Duodenal mucosa (tissue), 2 donors: Measurements from ENCODE around the gene HAUS6.
"Not testable (repeated sequence)": the region's sequence is repeated elsewhere in the genome, so short reads cannot be mapped to it uniquely, and the experiment has no call there.

Experiments used
- H3K27ac ChIP-seq: one replicate; pipeline ENCODE4 v1.7.0; 2013; ENCODE audit warnings: low read depth, low read length
- H3K27me3 ChIP-seq, 2 donors: one replicate each; pipeline ENCODE4 v1.7.0; 2013; ENCODE audit warnings: low read length in 2 of 2, control low read depth in 1 of 2; ENCODE audit not compliant: insufficient read depth in 2 of 2, control insufficient read depth in 1 of 2
- H3K36me3 ChIP-seq, 2 donors: one replicate each; pipeline ENCODE4 v1.7.0; 2013; ENCODE audit warnings: low read length in 2 of 2, control low read depth in 1 of 2; ENCODE audit not compliant: insufficient read depth in 2 of 2, control insufficient read depth in 1 of 2
- H3K4me1 ChIP-seq, 2 donors: one replicate each; pipeline ENCODE4 v1.7.0; 2013; ENCODE audit warnings: low read length in 2 of 2, control low read depth in 1 of 2; ENCODE audit not compliant: insufficient read depth in 2 of 2, control insufficient read depth in 1 of 2
- H3K4me3 ChIP-seq, 2 donors: one replicate each; pipeline ENCODE4 v1.7.0; 2013; ENCODE audit warnings: low read length in 2 of 2, low read depth in 1 of 2
- H3K9ac ChIP-seq, 2 donors: one replicate each; pipeline ENCODE4 v1.7.0; 2013; ENCODE audit warnings: low read length in 2 of 2, low read depth in 1 of 2
- H3K9me3 ChIP-seq, 2 donors: one replicate each; pipeline ENCODE4 v1.7.0; 2013; ENCODE audit warnings: low read length in 2 of 2, control low read depth in 1 of 2; ENCODE audit not compliant: control insufficient read depth in 1 of 2

The HAUS6 gene

DNA sequence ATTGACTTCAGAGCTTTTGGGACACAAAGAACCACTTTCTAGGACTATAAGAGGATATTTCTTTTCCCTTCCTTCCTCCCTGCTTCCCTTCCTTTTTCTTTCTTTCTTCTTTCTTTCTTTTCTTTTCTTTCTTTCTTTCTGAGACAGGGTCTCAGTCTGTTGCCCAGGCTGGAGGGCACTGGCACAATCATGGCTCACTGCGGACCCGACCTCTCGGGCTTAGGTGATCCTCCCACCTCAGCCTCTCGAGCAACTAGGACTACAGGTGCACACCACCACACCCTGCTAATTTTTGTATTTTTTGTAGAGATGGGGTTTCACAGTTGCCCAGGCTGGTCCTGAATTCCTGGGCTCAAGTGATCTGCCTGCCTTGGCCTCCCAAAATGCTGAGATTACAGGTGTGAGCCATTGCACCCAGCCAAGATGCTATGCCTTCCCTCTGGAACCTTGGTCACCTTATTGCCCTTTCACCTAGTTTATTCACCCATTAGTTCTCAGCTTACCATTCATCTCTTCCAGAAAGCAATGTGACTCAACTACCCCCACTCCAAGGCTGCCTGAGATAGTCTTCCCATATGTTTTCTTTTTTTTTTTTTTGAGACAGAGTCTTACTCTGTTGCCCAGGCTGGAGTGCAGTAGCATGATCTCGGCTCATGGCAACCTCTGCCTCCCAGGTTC is 14.5 kb upstream of the HAUS6 start:
- peaks cover 44 to 65% of the 10 kb centered on the region in 2 donors for H3K36me3 ChIP-seq
- H3K9me3 ChIP-seq = no peaks in the 10 kb centered on the region
- peaks cover 7 to 8% of the 10 kb centered on the region in 2 donors for H3K4me1 ChIP-seq
- H3K9ac ChIP-seq = no peak overlapping the region
- H3K4me3 ChIP-seq = no peak overlapping the region
- H3K27me3 ChIP-seq = no peaks in the 10 kb centered on the region
- no peak overlapping the region for H3K27ac ChIP-seq

DNA sequence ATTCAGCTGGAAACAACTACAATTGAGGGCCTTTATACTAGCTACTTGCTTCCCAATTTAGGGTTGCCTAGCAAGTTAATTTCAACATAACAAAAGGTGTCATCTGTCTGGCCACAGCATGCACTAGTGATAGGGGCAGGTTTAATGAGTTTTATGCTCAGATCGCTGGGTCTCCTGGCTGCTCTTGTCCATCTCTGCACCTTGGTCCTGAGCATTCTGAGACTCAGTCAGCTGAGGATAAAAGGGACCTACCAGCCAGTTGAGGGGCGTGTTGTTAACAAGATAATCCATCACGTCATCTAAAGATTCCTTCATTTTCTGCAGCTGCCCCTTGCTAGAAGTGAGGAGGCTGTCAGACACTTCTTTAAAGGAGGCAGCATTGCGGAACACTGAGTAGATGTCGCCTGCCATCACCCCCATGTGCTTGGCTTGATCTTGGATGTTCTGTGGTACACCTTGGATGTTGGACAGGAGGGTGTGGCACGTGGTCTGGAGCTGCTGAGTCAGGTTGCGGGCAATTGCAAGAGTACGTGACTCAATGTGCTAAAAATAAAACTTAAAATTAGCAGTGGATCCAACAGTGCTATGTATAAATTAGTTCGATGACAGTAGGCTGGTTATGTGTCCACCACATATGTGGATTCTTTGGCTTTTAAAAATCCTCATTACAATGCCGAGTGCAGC is 13.5 kb upstream of the HAUS6 start:
- Histone ChIP-seq H3K4me1 (peaks cover 7 to 8% of the 10 kb centered on the region in 2 donors), H3K36me3 (peaks cover 42 to 65% of the 10 kb centered on the region in 2 donors), H3K9me3 (no peaks in the 10 kb centered on the region), H3K9ac (no peak overlapping the region), H3K27ac (no peak overlapping the region), H3K4me3 (no peak overlapping the region), H3K27me3 (no peaks in the 10 kb centered on the region)

DNA sequence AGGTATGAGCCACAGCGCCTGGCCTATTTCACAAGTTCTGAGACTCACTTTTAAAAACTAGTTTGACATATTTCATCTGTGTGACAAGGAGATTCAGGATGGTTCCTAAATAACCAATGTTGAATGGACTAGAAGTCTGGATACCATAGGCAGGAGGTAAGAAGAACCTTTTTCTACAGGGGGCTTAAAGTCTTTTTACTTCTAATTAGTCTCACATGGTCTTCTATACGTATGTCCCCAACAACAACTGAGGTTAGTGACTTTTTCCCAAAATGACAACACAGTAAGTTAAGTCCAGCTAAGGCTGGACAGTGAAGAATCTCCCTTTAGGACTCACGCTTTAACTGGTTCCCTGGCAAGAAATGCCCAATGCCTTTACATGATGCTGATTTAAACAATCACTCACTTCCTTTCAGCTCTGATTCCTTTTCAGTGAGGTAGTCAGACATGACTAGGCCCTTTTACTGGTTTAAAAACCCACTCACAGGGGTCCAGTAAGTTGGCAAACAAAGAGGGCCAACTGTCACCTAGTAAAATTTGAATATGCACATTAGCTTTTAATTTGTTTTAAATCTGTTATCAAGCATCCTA is 12.1 kb upstream of the HAUS6 start:
- peaks cover 31 to 50% of the 10 kb centered on the region in 2 donors for H3K36me3 ChIP-seq
- no peaks in the 10 kb centered on the region for H3K9me3 ChIP-seq
- no peaks in the 10 kb centered on the region for H3K27me3 ChIP-seq
- no peak overlapping the region for H3K4me3 ChIP-seq
- H3K4me1 ChIP-seq = peaks cover 0 to 7% of the 10 kb centered on the region in 2 donors
- H3K27ac ChIP-seq = no peak overlapping the region
- no peak overlapping the region for H3K9ac ChIP-seq

DNA sequence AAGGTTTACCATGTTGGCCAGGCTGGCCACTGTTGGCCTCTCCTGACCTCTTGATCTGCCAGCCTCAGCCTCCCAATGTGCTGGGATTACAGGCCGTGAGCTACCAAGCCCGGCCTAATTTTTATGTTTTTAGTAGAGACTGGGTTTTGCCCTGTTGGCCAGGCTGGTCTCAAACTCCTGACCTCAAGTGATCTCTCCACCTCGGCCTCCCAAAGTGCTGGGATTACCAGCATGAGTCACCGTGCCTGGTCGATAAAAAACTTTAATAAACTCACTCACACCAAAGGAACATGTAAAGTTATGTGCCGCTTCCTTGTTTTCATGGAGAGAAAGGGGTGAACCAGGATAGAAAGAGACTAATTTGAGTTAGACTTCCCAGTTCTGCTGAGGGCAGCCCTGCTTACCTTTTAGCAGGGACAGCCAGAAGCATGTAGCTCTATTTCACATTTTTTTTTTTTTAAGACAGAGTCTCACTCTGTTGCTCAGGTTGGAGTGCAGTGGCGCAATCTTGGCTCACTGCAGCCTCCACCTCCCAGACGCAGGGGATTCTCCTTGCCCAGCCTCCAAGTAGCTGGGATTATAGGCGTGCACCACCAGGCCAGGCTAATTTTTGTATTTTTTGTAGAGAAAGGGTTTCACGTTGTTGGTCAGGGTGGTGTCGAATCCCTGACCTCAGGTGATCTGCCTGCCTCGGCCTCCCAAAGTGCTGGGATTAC is 11.4 kb upstream of the HAUS6 start:
- Histone ChIP-seq H3K4me1 (peaks cover 0 to 4% of the 10 kb centered on the region in 2 donors), H3K36me3 (peaks cover 25 to 43% of the 10 kb centered on the region in 2 donors), H3K9me3 (no peaks in the 10 kb centered on the region), H3K9ac (no peak overlapping the region), H3K4me3 (no peak overlapping the region), H3K27me3 (no peaks in the 10 kb centered on the region), H3K27ac (no peak overlapping the region)

DNA sequence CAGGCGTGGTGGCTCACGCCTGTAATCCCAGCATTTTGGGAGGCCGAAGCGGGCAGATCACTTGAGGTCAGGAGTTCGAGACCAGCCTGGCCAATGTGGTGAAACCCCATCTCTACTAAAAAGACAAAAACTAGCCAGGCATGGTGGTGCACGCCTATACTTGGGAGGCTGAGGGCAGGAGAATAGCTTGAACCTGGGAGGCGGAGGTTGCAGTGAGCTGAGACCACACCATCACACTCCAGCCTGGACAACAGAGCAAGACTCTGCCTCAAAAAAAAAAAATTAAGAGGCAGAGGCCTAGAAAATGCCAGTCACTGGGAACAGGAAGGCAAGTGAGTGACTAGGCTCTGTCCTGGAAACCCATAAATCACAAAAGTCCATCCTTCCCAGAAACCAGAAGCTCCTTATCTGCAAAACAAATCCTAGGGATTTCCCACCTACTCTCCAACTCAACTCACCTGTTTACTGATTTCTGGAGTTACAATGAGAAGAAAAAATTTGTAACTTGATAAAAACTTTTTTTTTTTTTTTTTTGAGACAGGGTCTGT is 10.4 kb upstream of the HAUS6 start:
- not testable (repeated sequence) for H3K4me3 ChIP-seq, H3K9ac ChIP-seq, H3K27me3 ChIP-seq, H3K4me1 ChIP-seq, H3K9me3 ChIP-seq, H3K27ac ChIP-seq
- H3K36me3 ChIP-seq = peaks cover 18 to 34% of the 10 kb centered on the region in 2 donors

DNA sequence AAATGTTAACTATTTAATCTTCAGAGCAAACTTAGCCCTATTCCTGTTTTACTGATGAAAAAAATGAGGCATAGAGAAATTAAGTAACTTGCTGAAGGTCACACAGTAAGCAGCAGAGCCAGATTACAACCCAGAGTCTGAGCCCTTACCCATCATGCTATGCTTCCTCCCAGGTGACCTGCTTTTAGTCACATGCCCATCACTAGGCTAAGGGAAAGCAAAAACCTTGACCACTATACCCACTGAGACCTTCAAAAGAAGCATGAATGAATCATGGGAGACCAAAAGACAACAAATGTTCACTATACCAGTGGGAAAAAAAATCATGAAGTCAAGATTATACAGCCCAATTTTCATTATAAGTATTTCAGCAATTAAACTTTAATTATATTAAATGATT is 5.3 kb upstream of the HAUS6 start:
- Histone ChIP-seq H3K4me3 (no peak overlapping the region), H3K9me3 (no peaks in the 10 kb centered on the region), H3K9ac (no peak overlapping the region), H3K36me3 (no peaks in the 10 kb centered on the region), H3K27me3 (no peaks in the 10 kb centered on the region), H3K4me1 (peaks cover 0 to 4% of the 10 kb centered on the region in 2 donors), H3K27ac (no peak overlapping the region)

DNA sequence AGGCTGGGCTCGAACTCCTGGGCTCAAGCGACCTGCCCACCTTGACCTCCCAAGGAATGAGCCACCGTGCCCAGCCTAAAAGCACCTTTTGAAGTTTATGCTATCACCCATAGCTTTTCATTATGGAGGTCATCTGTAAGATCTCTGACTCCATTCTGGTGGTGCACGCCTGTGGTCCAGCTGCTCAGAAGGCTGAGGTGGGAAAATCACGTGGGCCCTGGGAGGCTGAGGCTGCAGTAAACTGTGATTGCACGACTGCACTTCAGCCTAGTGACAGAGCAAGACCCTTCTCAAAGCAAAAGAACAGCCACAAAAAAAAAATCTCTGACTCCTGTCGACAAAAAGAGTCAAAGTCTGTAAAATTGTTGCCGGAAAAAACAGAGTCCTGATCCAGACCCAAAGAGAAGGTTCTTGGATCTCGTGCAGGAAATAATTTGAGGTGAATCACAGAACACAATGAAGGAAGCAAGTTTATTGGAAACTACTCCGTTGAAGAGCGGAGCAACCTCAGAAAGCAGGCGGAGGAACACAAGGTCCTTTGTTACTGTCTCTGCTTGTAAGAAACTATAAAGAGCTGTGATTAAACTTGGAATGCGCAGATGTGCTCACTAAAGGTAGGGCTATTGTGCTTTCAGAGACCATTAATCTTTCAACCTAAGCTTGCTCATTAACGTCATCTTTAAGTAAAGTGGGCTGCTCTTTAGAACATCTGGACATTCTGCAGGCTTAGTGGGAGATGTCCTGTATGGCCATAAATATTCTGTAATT is 2.0 kb upstream of the HAUS6 start:
- Histone ChIP-seq H3K36me3 (no peaks in the 10 kb centered on the region), H3K27ac (no peak overlapping the region), H3K9me3 (no peaks in the 10 kb centered on the region), H3K4me3 (no peak overlapping the region), H3K4me1 (peaks cover 0 to 19% of the 10 kb centered on the region in 2 donors), H3K9ac (peak overlapping the region in 1 of 2 donors; percentile 10), H3K27me3 (no peaks in the 10 kb centered on the region)

DNA sequence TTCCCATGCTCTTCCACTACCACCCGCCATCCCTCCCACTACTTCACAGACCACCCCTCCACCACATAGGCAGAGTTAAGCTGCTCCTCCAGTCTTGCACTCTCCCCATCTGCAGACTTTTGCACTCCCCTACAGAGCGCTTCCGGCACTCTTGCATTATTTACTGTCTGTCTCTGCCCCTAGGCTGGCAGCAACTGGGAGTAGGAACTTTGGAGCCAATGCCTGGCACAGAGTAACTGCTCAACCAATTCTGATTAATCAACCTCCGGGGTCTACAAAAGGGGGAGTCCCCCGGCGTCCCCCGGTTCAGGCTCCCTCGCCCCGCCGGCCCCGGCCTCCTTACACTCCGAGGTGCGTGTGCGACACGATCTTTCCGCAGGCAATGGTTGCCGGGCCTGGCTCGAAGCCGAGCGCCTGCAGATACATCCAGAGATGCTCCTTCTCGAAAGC is 498 bp downstream of the HAUS6 start:
- H3K4me3 ChIP-seq = peak overlapping the region; percentile 71 to 77
- H3K27ac ChIP-seq = no peak overlapping the region
- peaks cover 0 to 19% of the 10 kb centered on the region in 2 donors for H3K4me1 ChIP-seq
- peak overlapping the region; percentile 54 to 82 for H3K9ac ChIP-seq
- no peaks in the 10 kb centered on the region for H3K27me3 ChIP-seq
- no peaks in the 10 kb centered on the region for H3K9me3 ChIP-seq
- no peaks in the 10 kb centered on the region for H3K36me3 ChIP-seq

DNA sequence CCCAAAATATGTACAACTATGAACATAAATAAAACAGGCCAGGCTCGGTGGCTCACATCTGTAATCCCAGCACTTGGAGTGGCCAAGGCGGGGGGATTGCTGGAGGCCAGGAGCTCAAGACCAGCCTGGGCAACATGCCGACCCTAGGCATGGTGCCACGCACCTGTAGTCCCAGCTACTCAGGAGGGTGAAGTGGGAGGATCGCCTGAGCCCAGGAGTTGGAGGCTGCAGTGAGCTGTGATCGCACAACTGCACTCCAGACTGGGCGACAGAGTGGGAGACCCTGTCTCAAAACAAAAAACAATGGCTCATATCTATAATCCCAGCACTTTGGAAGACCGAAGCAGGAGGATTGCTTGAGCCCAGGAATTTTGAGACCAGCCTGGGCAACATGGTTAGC is 1.5 kb downstream of the HAUS6 start:
- no peaks in the 10 kb centered on the region for H3K36me3 ChIP-seq
- no peak overlapping the region for H3K27ac ChIP-seq
- no peaks in the 10 kb centered on the region for H3K27me3 ChIP-seq
- H3K4me3 ChIP-seq = peak overlapping the region in 1 of 2 donors; percentile 77
- H3K9me3 ChIP-seq = no peaks in the 10 kb centered on the region
- H3K4me1 ChIP-seq = peaks cover 0 to 19% of the 10 kb centered on the region in 2 donors
- H3K9ac ChIP-seq = no peak overlapping the region
